GM21825 (cell line): ENCODE results near the gene ZNF287.
"Not testable (repeated sequence)": the region's sequence is repeated elsewhere in the genome, so short reads cannot be mapped to it uniquely, and the experiment has no call there.

Experiments
- ATAC-seq: cut with Tn5 transposase; IDR thresholded peaks from one replicate; pipeline ENCODE4 v1.9.1; 2021; ENCODE audit warnings: mild to moderate bottlenecking, moderate library complexity; ENCODE audit not compliant: unreplicated experiment

ZNF287 gene

DNA sequence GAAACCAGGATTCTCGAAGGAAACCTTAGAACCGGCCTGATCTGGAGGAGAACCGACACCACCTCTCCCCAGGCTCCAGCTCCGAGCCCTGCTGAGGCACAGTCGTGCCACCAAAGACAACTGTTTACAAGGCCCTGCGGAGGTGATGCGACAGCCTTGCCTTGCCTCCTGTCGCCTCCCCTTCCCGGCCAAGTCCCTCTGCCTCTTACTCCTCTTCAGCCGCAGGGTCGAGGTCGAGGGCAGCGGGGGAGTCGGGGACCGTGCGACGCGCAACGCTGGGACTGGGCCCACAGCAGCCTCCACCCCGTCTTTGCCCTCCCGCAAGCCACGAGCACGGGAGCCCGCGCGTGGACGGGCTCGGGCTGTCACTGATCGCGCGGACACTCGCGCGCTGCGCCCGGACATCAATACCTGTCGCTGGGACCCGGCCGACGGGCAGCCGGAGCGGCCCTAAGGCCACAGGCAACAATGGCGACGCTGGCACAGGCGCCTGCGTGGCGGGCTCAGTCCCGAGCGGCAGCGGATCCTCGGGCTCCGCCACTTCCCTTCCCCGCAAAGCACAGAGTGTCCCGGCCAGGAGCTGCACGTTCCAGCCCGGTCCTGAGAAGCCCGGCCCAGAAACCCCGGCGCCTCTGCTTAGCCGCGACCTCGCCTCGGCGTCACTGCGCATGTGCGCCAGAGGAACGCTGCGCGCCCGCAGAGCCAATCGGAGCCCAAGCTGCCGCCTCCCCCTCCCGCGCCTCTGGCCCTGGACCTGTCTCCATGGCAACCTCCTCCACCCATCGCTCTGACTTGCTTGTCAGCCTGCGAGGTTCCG is at the start of gene ZNF287:
TSS of gene ZNF287 (minus strand) at position 664 of the 817 bp plus-strand sequence. CDS start 1,473 bp downstream, outside the sequence.
- peak; percentile 94 for ATAC-seq

DNA sequence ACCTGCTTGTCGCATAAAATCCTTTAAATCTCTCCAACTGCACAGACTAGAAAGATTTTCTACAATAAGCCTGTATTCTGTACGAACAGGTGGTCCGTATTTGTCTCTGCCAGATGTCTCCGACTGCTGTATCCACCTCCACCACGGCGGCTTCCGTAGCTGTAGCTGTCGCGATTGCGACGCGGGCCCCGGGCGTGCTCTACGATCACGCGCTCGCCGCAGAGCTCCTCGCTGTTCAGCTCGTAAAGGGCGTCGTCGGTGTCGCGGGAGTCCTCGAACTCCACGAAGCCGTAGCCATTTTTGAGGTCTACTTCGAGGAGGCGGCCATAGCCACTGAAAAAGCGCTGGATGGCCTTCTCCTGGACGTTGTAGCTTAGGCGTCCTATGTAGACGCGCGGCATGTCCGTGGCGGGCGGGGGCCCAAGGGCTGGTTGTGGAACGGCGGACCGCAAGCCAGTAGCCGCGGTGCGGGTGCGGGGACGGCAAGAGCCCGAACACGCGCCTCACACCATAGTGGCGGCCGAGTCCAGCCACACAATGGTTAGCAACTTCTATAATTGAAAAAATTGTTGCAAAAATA is 48.6 kb upstream of the ZNF287 start:
- ATAC-seq: no peak

DNA sequence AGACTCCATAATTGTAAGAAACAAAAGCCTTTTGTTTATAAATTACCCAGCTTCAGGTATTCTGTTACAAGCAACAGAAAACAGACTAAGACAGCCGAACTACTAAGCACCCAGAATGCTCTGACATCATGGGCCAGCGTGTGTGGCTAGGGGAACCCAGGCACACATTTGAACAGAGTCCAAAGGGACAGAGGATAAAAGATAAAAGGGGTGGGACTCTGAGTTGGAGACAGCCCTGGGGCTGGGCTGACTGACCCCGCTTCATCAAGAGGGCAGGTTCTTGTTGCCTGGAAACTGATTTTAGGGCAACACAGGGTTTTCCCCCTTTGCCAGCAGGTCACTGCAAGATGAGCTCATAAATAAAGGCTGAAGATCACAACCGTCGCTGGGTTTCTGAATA is 30.5 kb upstream of the ZNF287 start:
- no peak for ATAC-seq

DNA sequence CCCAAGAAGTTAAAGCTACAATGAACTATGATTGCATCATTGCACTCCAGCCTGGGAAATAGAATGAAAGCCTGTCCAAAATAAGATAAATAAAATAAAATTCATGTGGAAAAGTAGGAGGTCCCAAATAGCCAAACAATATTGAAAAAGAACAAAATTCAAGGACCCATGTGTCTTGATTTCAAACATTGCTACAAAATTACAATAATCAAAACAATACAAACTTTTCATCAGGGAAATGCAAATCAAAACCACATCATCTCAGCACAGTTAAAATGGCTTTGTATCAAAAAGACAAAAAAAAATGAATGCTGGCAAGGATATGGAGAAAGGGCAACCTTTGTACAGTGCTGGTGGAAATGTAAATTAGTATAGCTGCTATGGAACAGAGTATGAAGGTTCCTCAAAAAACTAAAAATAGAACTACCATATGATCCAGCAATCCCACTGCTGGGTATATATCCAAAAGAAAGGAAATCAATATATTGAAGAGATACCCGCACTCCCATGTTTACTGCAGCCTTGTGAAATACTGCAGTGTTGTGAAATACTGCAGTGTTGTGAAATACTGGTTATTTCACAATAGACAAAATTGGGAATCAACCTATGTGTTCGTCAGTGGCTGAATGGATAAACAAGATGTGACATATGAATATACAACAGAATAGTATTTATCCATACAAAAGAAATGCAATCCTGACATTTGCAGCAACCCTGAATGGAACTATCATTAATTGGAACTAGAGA is 24.5 kb upstream of the ZNF287 start:
- no peak for ATAC-seq

DNA sequence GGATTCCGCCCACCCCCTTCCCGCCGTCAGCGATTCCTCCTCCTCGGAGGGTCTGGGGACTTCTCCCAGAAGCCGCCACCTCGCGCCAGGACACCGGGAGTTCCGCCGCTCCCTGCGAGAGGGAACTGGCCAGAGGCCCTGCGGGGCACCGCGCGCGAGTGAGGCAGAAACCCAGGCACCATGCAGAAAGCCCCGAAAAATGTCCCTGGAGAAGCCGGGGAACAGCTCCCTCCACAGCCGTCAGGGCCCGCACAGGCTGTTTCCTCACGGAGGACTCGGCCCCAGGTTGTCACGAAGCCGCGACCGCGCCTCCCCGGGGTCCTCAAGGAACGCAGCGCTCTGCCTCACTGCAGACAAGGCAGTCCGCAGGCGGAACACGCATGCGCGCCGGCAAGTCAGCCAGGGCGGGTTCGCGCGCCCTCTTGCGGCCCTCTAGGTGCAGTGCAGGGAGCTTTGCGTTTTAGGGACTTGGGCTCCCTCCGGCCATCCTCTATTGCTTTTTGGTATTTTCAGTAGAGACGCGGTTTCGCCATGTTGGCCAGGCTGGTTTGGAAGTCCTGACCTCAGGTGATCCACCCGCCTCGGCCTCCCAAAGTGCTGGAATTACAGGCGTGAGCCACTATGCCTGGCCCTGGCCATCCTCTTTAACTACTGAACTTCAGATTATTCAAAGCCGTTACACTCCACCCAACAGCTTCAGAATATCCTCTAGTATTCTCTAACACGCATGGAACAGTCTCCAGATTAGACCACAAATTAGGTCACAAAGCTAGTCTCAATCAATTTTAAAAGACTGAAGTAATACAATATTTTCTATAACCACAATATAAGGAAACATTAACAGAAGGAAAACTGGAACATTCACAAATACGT is 20.3 kb upstream of the ZNF287 start:
- ATAC-seq: no peak

DNA sequence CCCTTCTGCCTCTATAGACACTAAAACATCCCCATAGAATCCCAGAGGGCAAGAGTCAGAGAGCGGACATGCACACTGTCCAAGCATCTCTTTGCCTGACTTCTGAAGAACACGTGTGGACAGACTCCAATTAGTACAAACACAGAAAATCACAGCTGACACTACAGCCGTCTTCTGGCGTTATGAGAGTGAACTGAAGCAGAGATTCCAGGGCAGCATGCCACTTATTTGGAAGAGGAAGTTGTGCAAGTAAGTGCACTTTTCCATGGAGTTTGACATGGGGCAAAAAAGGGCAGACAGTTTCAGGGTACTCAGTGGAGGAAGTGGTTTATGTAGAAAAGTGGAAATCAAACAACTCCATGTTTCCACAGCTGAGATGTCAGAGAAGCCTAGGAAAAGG is 16.8 kb upstream of the ZNF287 start:
- ATAC-seq: no peak

DNA sequence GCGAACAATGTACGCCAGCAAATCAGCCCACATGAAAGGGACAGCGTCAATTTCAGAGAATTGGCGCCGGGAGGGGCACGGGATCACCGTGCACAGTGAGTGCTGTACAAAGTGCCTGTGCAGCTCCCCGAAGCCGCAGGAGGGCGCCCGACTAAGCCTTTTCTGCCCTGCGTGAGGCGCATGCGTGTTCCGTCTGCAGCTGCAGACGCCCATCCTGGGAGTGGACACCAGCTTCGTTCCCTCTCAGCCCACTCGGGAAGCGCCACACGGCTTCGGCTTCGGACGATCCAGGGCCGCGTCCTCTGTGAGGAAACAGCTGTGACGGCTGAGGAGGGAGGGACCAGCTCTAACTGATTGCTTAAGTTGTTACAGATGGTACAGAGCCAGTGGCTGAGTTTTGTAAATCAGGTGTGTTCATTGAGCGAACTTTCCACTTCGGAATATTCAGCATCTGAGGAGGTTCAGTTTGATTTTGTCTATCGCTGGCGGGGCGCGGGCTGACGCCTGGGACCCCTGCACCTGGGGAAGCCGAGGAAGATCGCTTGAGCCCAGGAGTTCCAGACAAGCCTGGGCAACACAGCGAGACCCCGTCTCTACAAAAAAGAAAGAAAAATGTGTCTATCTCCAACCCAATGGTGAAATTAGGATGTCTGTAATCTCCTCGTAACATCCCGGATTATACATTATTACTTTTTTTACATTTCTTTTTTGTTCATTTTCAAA is 15.4 kb upstream of the ZNF287 start:
- ATAC-seq: no peak

DNA sequence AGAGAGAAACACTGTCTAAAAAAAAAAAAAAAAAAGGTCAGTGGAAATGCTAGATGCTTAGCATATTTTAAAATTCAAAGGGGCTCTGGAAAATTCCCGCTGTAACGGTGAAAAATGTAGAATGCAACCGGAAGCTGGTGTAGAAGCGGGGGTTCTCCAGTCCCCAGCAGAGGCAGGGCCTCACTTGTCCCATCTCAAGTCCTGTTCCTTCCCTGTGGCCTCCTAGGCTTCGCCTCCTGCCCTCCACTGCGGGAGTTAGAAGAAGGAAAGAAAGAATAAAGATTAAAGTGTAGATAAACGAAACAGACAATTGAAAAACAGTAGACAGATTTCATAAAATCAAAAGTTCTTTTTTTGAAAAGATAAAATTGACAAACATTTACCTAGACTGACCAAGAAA is 14.8 kb upstream of the ZNF287 start:
- no peak for ATAC-seq

DNA sequence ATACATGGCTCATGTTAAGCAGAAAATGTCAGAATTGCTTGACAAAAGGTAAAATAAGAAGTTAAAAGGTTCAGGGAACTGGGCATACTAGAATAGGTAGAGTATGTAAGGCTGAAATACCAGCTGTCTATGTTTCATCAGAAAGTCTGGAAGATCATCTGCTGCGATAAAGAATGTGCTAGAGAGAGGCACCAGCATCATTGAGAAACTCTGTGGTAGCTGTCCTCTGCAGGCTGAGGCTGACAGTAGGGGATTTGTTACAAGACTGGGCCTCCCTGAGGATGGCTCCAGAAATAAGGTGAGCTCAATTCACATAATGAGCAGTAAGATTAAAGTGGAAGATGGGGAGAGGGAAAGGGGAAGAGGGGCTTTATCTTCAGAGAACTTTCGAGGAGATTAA is 4.5 kb upstream of the ZNF287 start:
- ATAC-seq: no peak

DNA sequence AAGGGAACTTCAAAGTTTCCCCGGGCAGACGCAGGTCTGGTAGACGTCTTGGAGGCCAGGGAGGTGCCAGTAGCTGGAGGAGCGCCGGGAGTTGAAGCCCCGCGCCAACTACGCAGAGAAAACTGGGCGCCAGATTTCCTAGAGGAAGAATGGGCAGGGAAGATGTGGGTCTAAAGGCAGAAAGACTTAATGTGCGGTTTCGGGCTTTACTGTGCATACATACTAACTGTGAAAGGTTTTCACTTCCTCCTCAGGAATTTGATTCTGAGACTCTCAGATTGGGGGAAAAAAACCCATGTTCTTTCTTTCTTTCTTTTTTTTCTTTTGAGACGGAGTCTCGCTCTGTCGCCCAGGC is 331 bp upstream of the ZNF287 start:
- peak; percentile 33 for ATAC-seq

DNA sequence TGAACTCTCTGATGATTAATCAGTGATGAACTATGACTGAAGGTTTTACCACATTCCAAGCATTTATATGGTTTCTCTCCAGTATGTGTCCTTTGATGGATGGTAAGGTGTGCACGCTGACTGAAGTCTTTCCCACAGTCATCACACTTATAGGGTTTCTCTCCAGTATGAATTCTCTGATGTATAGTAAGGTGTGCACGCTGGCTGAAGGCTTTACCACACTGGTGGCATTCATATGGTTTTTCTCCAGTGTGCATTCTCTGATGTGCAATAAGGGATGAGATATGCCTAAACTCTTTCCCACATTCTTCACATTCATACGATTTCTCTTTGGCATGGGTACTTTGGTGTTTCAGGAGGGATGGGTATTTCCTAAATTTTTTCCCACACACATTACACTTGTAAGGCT is 16.4 kb downstream of the ZNF287 start:
- ATAC-seq: no peak

DNA sequence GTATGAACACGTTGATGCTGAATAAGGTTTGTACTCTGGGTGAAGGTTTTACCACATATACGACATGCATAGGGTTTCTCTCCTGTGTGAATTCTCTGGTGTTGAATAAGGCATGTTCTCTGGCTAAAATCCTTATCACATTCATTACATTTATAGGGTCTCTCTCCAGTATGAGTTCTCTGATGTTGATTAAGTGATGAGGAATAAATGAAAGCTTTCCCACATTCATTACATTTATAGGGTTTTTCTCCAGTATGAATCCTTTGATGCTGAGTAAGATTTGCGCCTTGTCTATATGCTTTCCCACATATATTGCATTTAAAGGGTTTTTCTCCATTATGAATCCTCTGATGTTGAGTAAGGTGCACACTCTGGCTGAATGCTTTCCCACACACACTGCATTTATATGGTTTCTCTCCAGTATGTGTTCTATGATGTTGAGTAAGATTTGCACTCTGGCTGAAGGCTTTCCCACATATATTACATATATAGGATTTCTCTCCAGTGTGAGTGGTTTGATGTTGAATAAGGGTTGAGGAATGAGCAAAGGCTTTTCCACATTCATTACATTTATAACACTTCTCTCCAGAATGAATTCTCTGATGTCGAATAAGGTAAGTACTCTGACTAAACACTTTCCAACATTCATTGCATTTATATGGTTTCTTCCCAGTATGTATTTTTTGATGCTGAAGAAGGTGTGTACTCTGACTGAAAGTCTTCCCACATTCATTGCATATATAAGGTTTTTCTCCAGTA is 16.9 kb downstream of the ZNF287 start:
- ATAC-seq: no peak

DNA sequence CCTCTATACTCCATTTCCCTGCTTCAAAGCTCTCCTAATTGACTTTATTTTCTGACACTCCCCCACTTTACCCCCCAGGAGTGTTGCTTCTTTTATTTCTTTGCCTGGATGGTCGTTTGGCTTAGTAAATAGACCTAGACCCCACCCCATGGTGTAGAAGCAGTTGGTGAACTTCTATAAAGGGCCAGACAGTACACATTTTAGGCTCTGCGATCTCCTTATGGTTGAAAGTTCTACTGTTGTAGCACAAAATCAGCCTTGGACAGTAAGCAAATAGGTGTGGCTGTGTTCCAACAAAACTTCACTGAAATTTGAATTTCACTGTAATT is 31.9 kb downstream of the ZNF287 start:
- ATAC-seq: no peak

DNA sequence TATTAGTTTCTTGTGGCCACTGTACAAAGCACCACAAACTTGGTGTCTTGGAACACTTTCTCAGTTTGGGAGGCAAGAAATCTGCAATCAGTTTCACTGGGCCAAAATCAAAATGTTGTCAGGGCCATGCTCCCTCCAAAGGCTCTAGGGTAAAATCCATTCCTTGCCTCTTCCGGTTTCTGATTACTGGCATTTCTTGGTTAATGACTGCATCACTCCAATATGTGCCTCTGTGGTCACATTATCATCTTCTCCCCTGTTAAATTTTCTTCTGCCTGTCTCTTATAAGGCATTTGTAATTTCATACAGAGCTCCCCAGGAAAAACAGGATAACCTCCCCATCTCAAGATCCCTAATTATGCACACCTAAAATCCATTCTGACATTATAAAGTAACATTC is 34.8 kb downstream of the ZNF287 start:
- no peak for ATAC-seq

DNA sequence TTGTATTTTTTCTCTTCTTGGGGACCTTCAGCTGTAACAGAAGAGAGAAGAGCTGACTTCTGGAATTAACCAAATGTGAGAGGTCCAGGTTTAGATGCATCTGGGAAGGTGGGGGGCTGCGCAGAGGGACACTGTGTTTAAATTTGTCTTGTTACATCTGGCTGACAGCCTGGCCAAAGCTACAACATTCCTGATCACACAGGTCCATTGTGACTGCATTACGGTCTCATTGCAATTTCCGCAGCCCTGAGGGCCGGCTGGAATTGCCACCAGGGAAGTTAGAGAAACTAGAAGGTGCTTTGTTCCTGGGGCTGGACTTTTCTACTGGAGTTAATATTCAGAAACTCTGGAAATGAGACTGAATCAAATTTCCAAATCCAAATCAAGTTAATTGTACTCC is 39.1 kb downstream of the ZNF287 start:
- ATAC-seq: no peak

DNA sequence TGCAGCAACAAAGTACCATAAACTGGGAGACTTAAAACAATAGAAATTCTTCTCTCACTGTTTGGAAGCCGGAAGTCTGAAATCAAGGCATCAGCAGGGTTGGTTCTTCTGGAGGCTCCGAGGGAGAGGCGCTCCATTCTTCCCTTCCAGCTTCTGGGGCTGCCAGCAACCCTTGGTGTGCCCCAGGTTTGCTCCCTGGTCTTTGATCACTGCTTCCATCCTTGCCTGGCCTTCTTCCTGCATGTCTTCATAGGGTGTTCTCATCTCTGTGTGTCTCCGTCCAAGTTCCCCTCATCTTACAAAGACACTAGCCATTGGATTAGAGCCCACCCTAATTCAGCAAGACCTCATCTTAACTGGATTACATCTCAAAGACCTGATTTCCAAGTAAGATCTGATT is 41.7 kb downstream of the ZNF287 start:
- ATAC-seq: no peak

DNA sequence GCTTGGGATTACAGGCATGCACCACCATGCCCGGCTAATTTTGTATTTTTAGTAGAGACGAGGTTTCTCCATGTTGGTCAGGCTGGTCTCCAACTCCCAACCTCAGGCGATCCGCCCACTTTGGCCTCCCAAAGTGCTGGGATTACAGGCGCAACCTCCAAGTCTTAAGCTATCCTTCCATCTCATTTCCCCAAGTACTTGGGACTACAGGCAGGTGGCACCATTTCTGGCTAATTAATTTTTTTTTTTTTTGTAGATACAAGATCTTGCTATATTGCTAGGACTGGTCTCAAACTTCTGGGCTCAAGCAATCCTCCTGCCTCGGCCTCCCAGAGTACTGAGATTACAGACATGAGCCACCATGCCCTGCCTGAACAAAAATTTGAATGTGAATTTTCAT is 43.4 kb downstream of the ZNF287 start:
- ATAC-seq: not testable (repeated sequence)

DNA sequence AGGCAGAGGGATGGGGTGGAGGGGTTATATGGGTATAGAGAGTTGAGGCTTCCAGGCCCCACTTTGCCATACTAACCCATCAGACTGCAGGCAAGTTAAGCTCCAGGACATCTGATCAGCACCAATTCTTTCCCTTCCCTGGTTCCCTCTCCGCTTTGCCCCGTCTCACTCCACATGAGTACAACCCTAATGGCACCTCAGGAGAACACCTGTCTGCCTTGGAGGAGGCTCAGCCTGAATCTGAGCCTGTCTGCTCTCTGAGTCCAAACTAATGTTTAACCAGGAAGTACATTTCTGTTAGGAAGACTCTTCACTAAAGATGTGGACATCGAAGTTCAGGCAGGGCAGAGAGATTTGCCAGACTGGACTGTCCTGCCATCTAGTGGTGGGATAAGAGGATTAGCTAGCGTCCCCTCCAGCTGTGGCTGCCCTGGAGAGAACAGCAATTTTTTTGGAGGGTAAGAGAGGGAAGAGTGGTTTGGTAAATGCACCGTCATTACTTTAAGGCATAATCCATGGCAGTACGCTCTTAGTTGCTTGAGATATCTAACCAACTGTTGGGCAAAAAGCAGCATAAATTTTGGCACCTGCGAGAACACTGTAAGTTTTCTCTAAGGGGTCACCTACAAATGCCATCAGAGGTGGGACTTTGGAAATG is 47.8 kb downstream of the ZNF287 start:
- ATAC-seq: peak; percentile 72

DNA sequence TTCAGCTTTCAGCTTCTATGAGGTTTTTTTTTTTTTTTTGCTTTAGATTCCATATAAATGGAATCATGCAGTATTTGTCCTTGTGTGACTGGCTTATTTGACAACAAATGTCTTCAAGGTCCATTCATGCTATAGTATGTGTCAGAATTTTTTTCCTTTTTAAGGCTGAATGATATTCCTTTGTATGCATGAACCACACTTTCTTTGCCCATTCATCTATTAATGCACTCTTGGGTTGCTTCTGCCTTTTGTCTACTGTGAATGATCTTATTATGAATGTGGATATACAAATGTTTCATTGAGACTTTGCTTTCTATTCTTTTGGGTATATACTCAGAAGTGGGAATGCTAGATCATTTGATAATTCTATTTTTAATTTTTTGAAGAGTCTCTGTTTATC is 50.0 kb downstream of the ZNF287 start:
- ATAC-seq: no peak
